ENCODE results near the gene GPR87.

GRCh38 chr3:151256749-151257148 is 59.9 kb downstream of the GPR87 start:
- TF ChIP-seq CTCF (conservative IDR thresholded peaks at IDR 0.05; ENCODE audit: low read depth, low read length) = no peak
- no peak for TF ChIP-seq EZH2 (IDR thresholded peaks at IDR 0.05; ENCODE audit: low read length, unreplicated experiment)
